ENCODE data around the gene IFNL4.
"Not testable (repeated sequence)": the region's sequence is repeated elsewhere in the genome, so short reads cannot be mapped to it uniquely, and the experiment has no call there.

Gene IFNL4

GRCh38 chr19:39254531-39255345 is 6.1 kb upstream of the IFNL4 start:
- DNase-seq (ENCODE audit: low spot score), result no peak

GRCh38 chr19:39253374-39254149 is 4.9 kb upstream of the IFNL4 start:
- no peak for DNase-seq (ENCODE audit: low spot score)

- no peak for DNase-seq (ENCODE audit: low spot score)
Observed at GRCh38 chr19:39252458-39252857, 3.8 kb upstream of the IFNL4 start.

GRCh38 chr19:39251846-39252245 is 3.2 kb upstream of the IFNL4 start:
- no peak for DNase-seq (ENCODE audit: low spot score)

- no peak for DNase-seq (ENCODE audit: low spot score)
Observed at GRCh38 chr19:39251081-39251480, 2.4 kb upstream of the IFNL4 start.

- no peak for DNase-seq (ENCODE audit: low spot score)
Observed at GRCh38 chr19:39247701-39248664, 673 bp downstream of the IFNL4 start.

GRCh38 chr19:39246951-39247669 is 1.5 kb downstream of the IFNL4 start:
- DNase-seq (ENCODE audit: low spot score), result no peak

GRCh38 chr19:39245166-39245565 is 3.5 kb downstream of the IFNL4 start:
- not testable (repeated sequence) for DNase-seq (ENCODE audit: low spot score)

GRCh38 chr19:39244410-39245100 is 4.1 kb downstream of the IFNL4 start, which contains the start of gene IFNL3:
TSS of gene IFNL3 (minus strand) at chr19:39245006. CDS start at chr19:39244967, 39 bp downstream.
- not testable (repeated sequence) for DNase-seq (ENCODE audit: low spot score)

GRCh38 chr19:39243741-39244140 is 4.9 kb downstream of the IFNL4 start:
- DNase-seq (ENCODE audit: low spot score), result not testable (repeated sequence)

- DNase-seq (ENCODE audit: low spot score), result no peak
Observed at GRCh38 chr19:39240421-39240820, 8.2 kb downstream of the IFNL4 start.

- DNase-seq (ENCODE audit: low spot score), result no peak
Observed at GRCh38 chr19:39238944-39239343, 9.7 kb downstream of the IFNL4 start.

- no peak for DNase-seq (ENCODE audit: low spot score)
Observed at GRCh38 chr19:39238209-39238608, 10.4 kb downstream of the IFNL4 start.

- no peak for DNase-seq (ENCODE audit: low spot score)
Observed at GRCh38 chr19:39237200-39238184, 11.2 kb downstream of the IFNL4 start.

GRCh38 chr19:39236527-39236926 is 12.1 kb downstream of the IFNL4 start:
- DNase-seq (ENCODE audit: low spot score), result no peak

GRCh38 chr19:39232708-39233107 is 15.9 kb downstream of the IFNL4 start:
- no peak for DNase-seq (ENCODE audit: low spot score)

- DNase-seq (ENCODE audit: low spot score), result no peak
Observed at GRCh38 chr19:39230096-39230764, 18.4 kb downstream of the IFNL4 start.

- DNase-seq (ENCODE audit: low spot score), result no peak
Observed at GRCh38 chr19:39224910-39225309, 23.7 kb downstream of the IFNL4 start.

All from pons (tissue), 1 donor.